Endothelial cell of umbilical vein (primary cell): ENCODE measurements around the gene TPM3. TPM values are rescaled to one million over a fixed set of nuclear protein-coding genes. Genes with fewer than 3 reads are reported as not detected.

Experiments
- BruUV-seq: library from RNA; stranded (reverse); fragments of 400-500 nt; replicated peaks from 2 replicates; lab custom pipeline; 2021; lab: Mats Ljungman, UMichigan
- CTCF ChIA-PET: fragments of 300-600, 350-600 bp; sonication (Branson Sonifier 250); formaldehyde crosslinking; loops from one replicate; lab custom pipeline; 2021; ENCODE audit warnings: antibody characterized with exemption, inconsistent platforms; lab: Charles Lee
- POLR2A ChIA-PET: fragments of 300-600, 350-600 bp; sonication (Branson Sonifier 250); formaldehyde crosslinking; loops from one replicate; lab custom pipeline; 2021; ENCODE audit warnings: antibody characterized with exemption, inconsistent platforms; lab: Charles Lee
- DNase-seq: peaks from one replicate; pipeline ENCODE4 v3.0.0-alpha.2; 2011; ENCODE audit warnings: low read depth, low spot score
- FAIRE-seq: peaks from 2 replicates; lab custom pipeline; 2011; peaks lifted over from hg19 to GRCh38; lab: Jason Lieb, UNC
- H2AFZ ChIP-seq: 2 replicates; pipeline ENCODE4 v1.6.0; 2012; ENCODE audit warnings: low read depth, low read length, control low read depth, inconsistent platforms
- H3K27ac ChIP-seq: 2 replicates; pipeline ENCODE4 v1.5.1; 2011; ENCODE audit warnings: low read depth, mild to moderate bottlenecking, control low read depth, low read length, moderate library complexity; ENCODE audit not compliant: insufficient read depth
- H3K27me3 ChIP-seq, 2 experiments: 2 replicates each; pipeline versions ENCODE4 v1.6.0 to v1.6.1; 2011; ENCODE audit warnings: low read length in 2 of 2, mixed read lengths in 1 of 2; ENCODE audit not compliant: control insufficient read depth in 2 of 2, insufficient read depth in 2 of 2
- H3K36me3 ChIP-seq, 2 experiments: 2 replicates in 1 of 2; 3 replicates in 1 of 2; pipeline ENCODE4 v1.5.1; 2011; ENCODE audit warnings: low read length in 2 of 2, mild to moderate bottlenecking in 1 of 2, moderate library complexity in 1 of 2; ENCODE audit not compliant: control insufficient read depth in 2 of 2, insufficient read depth in 2 of 2; ENCODE audit errors: extremely low read depth in 1 of 2
- H3K4me1 ChIP-seq: 3 replicates; pipeline ENCODE4 v1.5.1; 2011; ENCODE audit warnings: mild to moderate bottlenecking, low read length; ENCODE audit not compliant: control insufficient read depth, insufficient read depth; ENCODE audit errors: extremely low read depth
- H3K4me2 ChIP-seq: 2 replicates; pipeline ENCODE4 v1.6.1; 2011; ENCODE audit warnings: low read length, control low read depth, mixed read lengths; ENCODE audit not compliant: insufficient read depth
- H3K4me3 ChIP-seq, 3 experiments: fragments of 200-600 bp in 1 of 3; sonication (generic), shearing (Covaris generic) in 1 of 3; replicated peaks in 1 of 3; 2 replicates each; pipeline ENCODE4 v1.5.1; 2011 to 2016; ENCODE audit warnings: control low read depth in 3 of 3, low read length in 3 of 3, mild to moderate bottlenecking in 2 of 3, inconsistent platforms in 1 of 3, low read depth in 1 of 3, moderate library complexity in 1 of 3; ENCODE audit not compliant: insufficient read depth in 1 of 3
- H3K79me2 ChIP-seq: 2 replicates; pipeline ENCODE4 v1.6.0; 2012; ENCODE audit warnings: low read length, inconsistent platforms; ENCODE audit not compliant: control insufficient read depth, insufficient read depth
- H3K9ac ChIP-seq: replicated peaks from 2 replicates; pipeline ENCODE3; 2011; ENCODE audit warnings: low read length, control low read depth; ENCODE audit not compliant: insufficient read depth; ENCODE audit errors: extremely low read depth
- H3K9me1 ChIP-seq: replicated peaks from 3 replicates; pipeline ENCODE4 v1.6.0; 2011; ENCODE audit warnings: mild to moderate bottlenecking, low read length; ENCODE audit not compliant: control insufficient read depth, insufficient read depth; ENCODE audit errors: extremely low read depth
- H3K9me3 ChIP-seq: replicated peaks from 2 replicates; pipeline ENCODE4 v1.5.1; 2012; ENCODE audit warnings: low read length, inconsistent platforms; ENCODE audit not compliant: control insufficient read depth, insufficient read depth
- H4K20me1 ChIP-seq: replicated peaks from 2 replicates; pipeline ENCODE3; 2011; ENCODE audit warnings: mild to moderate bottlenecking, low read length; ENCODE audit not compliant: control insufficient read depth, insufficient read depth; ENCODE audit errors: extremely low read depth
- CTCF ChIP-seq, 2 donors: IDR thresholded peaks; 1 replicate in 1 of 2; 2 replicates in 1 of 2; pipeline ENCODE4 v1.5.1; 2011; ENCODE audit warnings: low read length in 2 of 2, mild to moderate bottlenecking in 2 of 2, moderate library complexity in 2 of 2, control low read depth in 1 of 2, inconsistent platforms in 1 of 2, low read depth in 1 of 2; ENCODE audit not compliant: insufficient read depth in 1 of 2; ENCODE audit errors: extremely low read depth in 1 of 2
- EZH2 ChIP-seq: IDR thresholded peaks from 2 replicates; pipeline ENCODE4 v1.6.1; 2012; ENCODE audit warnings: borderline replicate concordance, low read depth, mild to moderate bottlenecking, moderate library complexity, low read length, inconsistent platforms; ENCODE audit not compliant: severe bottlenecking
- FOS ChIP-seq: IDR thresholded peaks from 2 replicates; pipeline ENCODE4 v1.6.1; 2011; ENCODE audit warnings: mild to moderate bottlenecking, low read length, moderate library complexity, borderline replicate concordance; ENCODE audit not compliant: insufficient read depth
- GATA2 ChIP-seq: IDR thresholded peaks from 2 replicates; pipeline ENCODE4 v1.7.0; 2011; ENCODE audit warnings: low read depth, mild to moderate bottlenecking, moderate library complexity, mixed read lengths, low read length; ENCODE audit not compliant: insufficient read length, insufficient read depth
- JUN ChIP-seq: IDR thresholded peaks from 2 replicates; pipeline ENCODE4 v1.6.1; 2011; ENCODE audit warnings: borderline replicate concordance, low read depth; ENCODE audit not compliant: insufficient read length, insufficient read depth
- MAX ChIP-seq: IDR thresholded peaks from 2 replicates; pipeline ENCODE4 v1.6.1; 2011; ENCODE audit not compliant: insufficient read depth, insufficient read length
- MYC ChIP-seq: IDR thresholded peaks from one replicate; pipeline ENCODE4 v1.6.1; 2011; ENCODE audit warnings: mild to moderate bottlenecking, low read depth, low read length
- POLR2A ChIP-seq: IDR thresholded peaks from 2 replicates; pipeline ENCODE4 v1.6.1; 2012; ENCODE audit warnings: low read depth, mild to moderate bottlenecking, control low read depth, low read length
- POLR2AphosphoS5 ChIP-seq: IDR thresholded peaks from 2 replicates; pipeline ENCODE4 v1.6.1; 2012; ENCODE audit warnings: low read depth, mild to moderate bottlenecking, control low read depth, low read length, moderate library complexity; ENCODE audit not compliant: insufficient read depth
- dilution Hi-C: fragments of 300-500 bp; cut with MboI; formaldehyde crosslinking; loops from one replicate; pipeline ENCODE4 v1.15.0; 2019; ENCODE audit warnings: low sequenced_read_pairs; ENCODE audit not compliant: extremely low pct_ligation_motif_present
- intact Hi-C: fragments of 100-400 bp; cut with micrococcal nuclease; formaldehyde crosslinking; loops from one replicate; pipeline ENCODE4 v1.10.0; 2022
- polyA plus RNA-seq, 4 experiments: library from polyadenylated mRNA; depleted of rRNA in 3 of 4; stranded (reverse) in 3 of 4; unstranded in 1 of 4; fragments of >200 nt; gene quantifications; 2 replicates each; pipeline versions ENCODE4 v1.2.1 to v1.2.3, GENCODE V29; 2011 to 2012; ENCODE audit warnings: missing spikeins in 1 of 4
- total RNA-seq: library from RNA; stranded (reverse); gene quantifications from 2 replicates; pipeline ENCODE4 v1.2.3, GENCODE V29; 2021

Gene TPM3
- total and polyA plus RNA-seq, 2 donors (not counting 3 experiments of a cell fraction or from before 2014, with no cell fraction given): 395 to 927 TPM

GRCh38 chr1:154239491-154239890 lies 47.6 kb upstream of the TPM3 start:
- Histone ChIP-seq H3K4me2 (no peak overlapping the region), H3K9ac (no peak overlapping the region), H3K27me3 (no peaks in the 10 kb centered on the region), H3K4me3 (no peak overlapping the region), H3K9me1 (no peaks in the 10 kb centered on the region), H3K9me3 (no peaks in the 10 kb centered on the region), H2AFZ (no peak overlapping the region), H3K79me2 (peaks cover 41% of the 10 kb centered on the region), H3K4me1 (no peaks in the 10 kb centered on the region), H3K36me3 (peaks cover 22 to 44% of the 10 kb centered on the region in 2 experiments), H4K20me1 (no peaks in the 10 kb centered on the region), H3K27ac (no peak overlapping the region)
- ChIA-PET POLR2A (no interaction called here), CTCF (no interaction called here)
- dilution Hi-C loops (no loop called here), intact Hi-C loops (no loop called here)
- no peak for FAIRE-seq
- BruUV-seq: no TSS peak
- no peak for DNase-seq
- no peak for TF ChIP-seq CTCF (IDR thresholded peaks at IDR 0.05; ENCODE audit: extremely low read depth in 1 of 2, insufficient read depth in 1 of 2, low read depth in 1 of 2, low read length in 2 of 2)
- TF ChIP-seq POLR2A: no peak
- no peak for TF ChIP-seq MYC
- no peak for TF ChIP-seq MAX
- TF ChIP-seq FOS: no peak
- no peak for TF ChIP-seq JUN
- TF ChIP-seq EZH2: no peak
- TF ChIP-seq POLR2AphosphoS5: no peak
- TF ChIP-seq GATA2: no peak
